K562 (cell line): ENCODE results near the gene PHPT1. TPM values are rescaled to one million over a fixed set of nuclear protein-coding genes. Genes with fewer than 3 reads are reported as not detected.
"Not testable (repeated sequence)": the region's sequence is repeated elsewhere in the genome, so short reads cannot be mapped to it uniquely, and the experiment has no call there.

Experiments
- ATF1 ChIP-seq, 2 experiments: fragments of 450-650 bp in 1 of 2; IDR thresholded peaks; 2 replicates each; pipeline ENCODE4 v1.6.1; 2016; ENCODE audit warnings: missing compliant biosample characterization in 1 of 2, missing genetic modification characterization in 1 of 2
- CREB1 ChIP-seq, 2 experiments: sonication (generic) in 1 of 2; formaldehyde crosslinking in 1 of 2; IDR thresholded peaks; 2 replicates each; pipeline versions ENCODE4 v1.6.1 to v1.8.0; 2012 to 2022; ENCODE audit warnings: inconsistent platforms in 1 of 2, mild to moderate bottlenecking in 1 of 2, missing genetic modification reagents in 1 of 2, moderate library complexity in 1 of 2
- CTCF ChIP-seq, 3 experiments: IDR thresholded peaks in 2 of 3; conservative IDR thresholded peaks in 1 of 3; 2 replicates each; pipeline ENCODE4 v1.5.1; 2011 to 2012; ENCODE audit warnings: low read length in 3 of 3, mild to moderate bottlenecking in 3 of 3, control low read depth in 2 of 3, improper control_type of control experiment in 1 of 3, inconsistent platforms in 1 of 3, low read depth in 1 of 3, mixed read lengths in 1 of 3, moderate library complexity in 1 of 3; ENCODE audit not compliant: insufficient read depth in 2 of 3
- DNMT1 ChIP-seq: fragments of 450-650 bp; IDR thresholded peaks from 2 replicates; pipeline ENCODE4 v1.6.1; 2016; ENCODE audit warnings: antibody characterized with exemption, mild to moderate bottlenecking
- FIP1L1 ChIP-seq: fragments of 200-400 bp; formaldehyde crosslinking; IDR thresholded peaks from 2 replicates; pipeline ENCODE4 v1.6.1; 2018; ENCODE audit warnings: mild to moderate bottlenecking, low read depth, low read length; ENCODE audit not compliant: poor library complexity, severe bottlenecking
- GABPB1 ChIP-seq: sonication (generic); formaldehyde crosslinking; IDR thresholded peaks from 2 replicates; pipeline ENCODE4 v1.8.0; 2022; ENCODE audit warnings: mild to moderate bottlenecking, missing genetic modification reagents
- NCOR1 ChIP-seq: fragments of 450-650 bp; IDR thresholded peaks from 2 replicates; pipeline ENCODE4 v1.6.1; 2016; ENCODE audit warnings: mild to moderate bottlenecking, moderate library complexity
- NR2C2 ChIP-seq, 2 experiments: fragments of 200-800 bp in 1 of 2; sonication (Bioruptor generic) in 1 of 2; sonication (generic) in 1 of 2; formaldehyde crosslinking in 1 of 2; IDR thresholded peaks; 2 replicates each; pipeline versions ENCODE4 v1.6.1 to v1.8.0; 2016 to 2022; ENCODE audit warnings: mild to moderate bottlenecking in 1 of 2, missing compliant biosample characterization in 1 of 2, missing genetic modification characterization in 1 of 2, missing genetic modification reagents in 1 of 2
- POLR2B ChIP-seq: fragments of 450-650 bp; IDR thresholded peaks from 2 replicates; pipeline ENCODE4 v1.6.1; 2018; ENCODE audit warnings: low read depth; ENCODE audit not compliant: partially characterized antibody
- RHOXF2B ChIP-seq: fragments of 250-450 bp; sonication (Bioruptor Pico); conservative IDR thresholded peaks from 2 replicates; pipeline ENCODE4 v1.5.1; 2021
- SMAD4 ChIP-seq: fragments of 250-450 bp; sonication (Bioruptor Pico); conservative IDR thresholded peaks from 2 replicates; pipeline ENCODE4 v1.8.0; 2021; ENCODE audit warnings: inconsistent platforms, mild to moderate bottlenecking, moderate library complexity
- TARDBP ChIP-seq: fragments of 450-650 bp; IDR thresholded peaks from 2 replicates; pipeline ENCODE4 v1.6.1; 2016
- UBTF ChIP-seq, 2 experiments: IDR thresholded peaks; 2 replicates each; pipeline ENCODE4 v1.6.1; 2012; ENCODE audit warnings: improper control_type of control experiment in 2 of 2, low read depth in 2 of 2, low read length in 2 of 2, borderline replicate concordance in 1 of 2
- ZBTB17 ChIP-seq: fragments of 450-650 bp; formaldehyde crosslinking; IDR thresholded peaks from 2 replicates; pipeline ENCODE4 v1.4.0; 2020; ENCODE audit warnings: mild to moderate bottlenecking
- ZBTB9 ChIP-seq: fragments of 450-650 bp; formaldehyde crosslinking; IDR thresholded peaks from 2 replicates; pipeline ENCODE4 v1.4.0; 2020; ENCODE audit warnings: mild to moderate bottlenecking, moderate library complexity
- polyA plus RNA-seq, 8 experiments: library from polyadenylated mRNA; depleted of rRNA in 4 of 8; stranded (reverse) in 5 of 8; unstranded in 3 of 8; fragments of >200 nt; fragmentation: Nextera tagmentation in 2 of 8; fragmentation: Illumina TruSeq in 1 of 8; extraction: Ambion mirVana in 2 of 8; extraction: Trizol in 1 of 8; gene quantifications; 2 replicates each; pipeline versions ENCODE4 v1.2.1 to v1.2.3, GENCODE V29; 2011 to 2014; ENCODE audit warnings: inconsistent platforms in 1 of 8, missing spikeins in 1 of 8
- total RNA-seq, 7 experiments: library from RNA; depleted of rRNA in 6 of 7; stranded (reverse); fragments of >200 nt in 6 of 7; fragmentation: Illumina TruSeq in 2 of 7; extraction: Trizol in 2 of 7; gene quantifications; 2 replicates each; pipeline versions ENCODE4 v1.2.1 to v1.2.3, GENCODE V29; 2011 to 2021; ENCODE audit warnings: low replicate concordance in 1 of 7
- TF ChIP-seq, protein P1 (sequence below): sonication (generic); formaldehyde crosslinking; IDR thresholded peaks from 2 replicates; pipeline ENCODE4 v1.8.0; 2022; ENCODE audit warnings: mild to moderate bottlenecking, missing genetic modification reagents

PHPT1 gene
- total and polyA plus RNA-seq, 9 of the 15 experiments (the other 6 are each of a cell fraction or from before 2014, with no cell fraction given) = 20.9 to 166 (median 129) TPM

- TF ChIP-seq NR2C2 (CRISPR knock-in tag; IDR thresholded peaks at IDR 0.05) (peak; percentile 53; the same call in 1 of the 2 replicates), CREB1 (CRISPR knock-in tag; IDR thresholded peaks at IDR 0.05) (peak; percentile 51; the same call in 1 of the 2 replicates), FIP1L1 (peak; percentile 97), ATF1 (tag; IDR thresholded peaks at IDR 0.05) (peak; percentile 38; the same call in 1 of the 2 replicates), SMAD4 (CRISPR knock-in tag) (0 out of 2 replicates have a peak, but pooled peaks have one; percentile 38), DNMT1 (0 out of 2 replicates have a peak, but pooled peaks have one; percentile 33), NCOR1 (0 out of 2 replicates have a peak, but pooled peaks have one; percentile 19), ZBTB9 (CRISPR knock-in tag) (peak; percentile 40; the same call in 1 of the 2 replicates), CTCF (IDR thresholded peaks at IDR 0.05 in 2 of 3, conservative IDR thresholded peaks at IDR 0.05 in 1 of 3; ENCODE audit: insufficient read depth in 2 of 3, low read depth in 1 of 3, low read length in 3 of 3) (peak; percentile 82 to 87 (median 86)), ZBTB17 (CRISPR knock-in tag) (0 out of 2 replicates have a peak, but pooled peaks have one; percentile 54), UBTF (IDR thresholded peaks at IDR 0.05; ENCODE audit: borderline replicate concordance in 1 of 2, low read depth in 2 of 2, low read length in 2 of 2) (peak in 1 of 2 experiments; percentile 91; a peak in 2 of 4 replicates), POLR2B (peak; percentile 67), TARDBP (peak; percentile 55; the same call in 1 of the 2 replicates), GABPB1 (0 out of 2 replicates have a peak, but pooled peaks have one; percentile 37), RHOXF2B (CRISPR knock-in tag) (0 out of 2 replicates have a peak, but pooled peaks have one; percentile 29)
- TF ChIP-seq NR2C2 (tag; IDR thresholded peaks at IDR 0.05); CREB1 (IDR thresholded peaks at IDR 0.05); ATF1 (CRISPR knock-in tag; IDR thresholded peaks at IDR 0.05): not testable (repeated sequence)
- TF ChIP-seq, protein P1, sequence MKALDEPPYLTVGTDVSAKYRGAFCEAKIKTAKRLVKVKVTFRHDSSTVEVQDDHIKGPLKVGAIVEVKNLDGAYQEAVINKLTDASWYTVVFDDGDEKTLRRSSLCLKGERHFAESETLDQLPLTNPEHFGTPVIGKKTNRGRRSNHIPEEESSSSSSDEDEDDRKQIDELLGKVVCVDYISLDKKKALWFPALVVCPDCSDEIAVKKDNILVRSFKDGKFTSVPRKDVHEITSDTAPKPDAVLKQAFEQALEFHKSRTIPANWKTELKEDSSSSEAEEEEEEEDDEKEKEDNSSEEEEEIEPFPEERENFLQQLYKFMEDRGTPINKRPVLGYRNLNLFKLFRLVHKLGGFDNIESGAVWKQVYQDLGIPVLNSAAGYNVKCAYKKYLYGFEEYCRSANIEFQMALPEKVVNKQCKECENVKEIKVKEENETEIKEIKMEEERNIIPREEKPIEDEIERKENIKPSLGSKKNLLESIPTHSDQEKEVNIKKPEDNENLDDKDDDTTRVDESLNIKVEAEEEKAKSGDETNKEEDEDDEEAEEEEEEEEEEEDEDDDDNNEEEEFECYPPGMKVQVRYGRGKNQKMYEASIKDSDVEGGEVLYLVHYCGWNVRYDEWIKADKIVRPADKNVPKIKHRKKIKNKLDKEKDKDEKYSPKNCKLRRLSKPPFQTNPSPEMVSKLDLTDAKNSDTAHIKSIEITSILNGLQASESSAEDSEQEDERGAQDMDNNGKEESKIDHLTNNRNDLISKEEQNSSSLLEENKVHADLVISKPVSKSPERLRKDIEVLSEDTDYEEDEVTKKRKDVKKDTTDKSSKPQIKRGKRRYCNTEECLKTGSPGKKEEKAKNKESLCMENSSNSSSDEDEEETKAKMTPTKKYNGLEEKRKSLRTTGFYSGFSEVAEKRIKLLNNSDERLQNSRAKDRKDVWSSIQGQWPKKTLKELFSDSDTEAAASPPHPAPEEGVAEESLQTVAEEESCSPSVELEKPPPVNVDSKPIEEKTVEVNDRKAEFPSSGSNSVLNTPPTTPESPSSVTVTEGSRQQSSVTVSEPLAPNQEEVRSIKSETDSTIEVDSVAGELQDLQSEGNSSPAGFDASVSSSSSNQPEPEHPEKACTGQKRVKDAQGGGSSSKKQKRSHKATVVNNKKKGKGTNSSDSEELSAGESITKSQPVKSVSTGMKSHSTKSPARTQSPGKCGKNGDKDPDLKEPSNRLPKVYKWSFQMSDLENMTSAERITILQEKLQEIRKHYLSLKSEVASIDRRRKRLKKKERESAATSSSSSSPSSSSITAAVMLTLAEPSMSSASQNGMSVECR (CRISPR knock-in tag) = peak; percentile 66; the same call in 1 of the 2 replicates
Observed at GRCh38 chr9:136842380-136842948, 6.7 kb upstream of the PHPT1 start, which contains the start of gene AJM1 (continued).
